ENCODE results near the gene FKBP3.

FKBP3 gene

DNA sequence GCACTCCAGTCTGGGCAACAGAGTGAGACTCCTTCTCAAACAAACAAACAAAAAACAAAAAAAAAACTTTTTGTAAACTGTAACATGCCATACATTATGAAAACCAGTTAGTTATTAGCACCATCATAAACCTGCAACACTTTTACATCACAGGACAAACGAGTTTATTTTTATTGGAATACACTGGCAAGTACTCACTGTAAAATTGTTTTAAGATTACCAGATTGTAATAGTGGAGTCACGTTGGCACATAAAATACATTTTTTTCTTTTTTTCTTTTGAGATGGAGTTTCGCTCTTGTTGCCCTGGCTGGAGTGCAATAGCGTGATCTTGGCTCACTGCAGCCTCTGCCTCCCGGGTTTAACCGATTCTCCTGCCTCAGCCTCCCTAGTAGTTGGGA, 15.7 kb downstream of the FKBP3 start:
- H3K9ac ChIP-seq (ENCODE audit: low read depth in 1 of 2, low read length in 2 of 2), result no peak overlapping the region
- H3K36me3 ChIP-seq (ENCODE audit: control insufficient read depth in 1 of 2, insufficient read depth in 2 of 2, low read length in 2 of 2), result peaks cover 20 to 61% of the 10 kb centered on the region in 2 donors
- H3K27me3 ChIP-seq (ENCODE audit: control insufficient read depth in 1 of 2, insufficient read depth in 2 of 2, low read length in 2 of 2), result no peaks in the 10 kb centered on the region
- no peak overlapping the region for H3K27ac ChIP-seq (ENCODE audit: low read depth, low read length)
- H3K4me1 ChIP-seq (ENCODE audit: control insufficient read depth in 1 of 2, insufficient read depth in 2 of 2, low read length in 2 of 2), result peaks cover 0 to 7% of the 10 kb centered on the region in 2 donors
- no peaks in the 10 kb centered on the region for H3K9me3 ChIP-seq (ENCODE audit: control insufficient read depth in 1 of 2, low read length in 2 of 2)
- no peak overlapping the region for H3K4me3 ChIP-seq (ENCODE audit: low read depth in 1 of 2, low read length in 2 of 2)

- H3K9me3 ChIP-seq (ENCODE audit: control insufficient read depth in 1 of 2, low read length in 2 of 2), result no peaks in the 10 kb centered on the region
- H3K27me3 ChIP-seq (ENCODE audit: control insufficient read depth in 1 of 2, insufficient read depth in 2 of 2, low read length in 2 of 2), result no peaks in the 10 kb centered on the region
- H3K36me3 ChIP-seq (ENCODE audit: control insufficient read depth in 1 of 2, insufficient read depth in 2 of 2, low read length in 2 of 2), result peaks cover 23 to 66% of the 10 kb centered on the region in 2 donors
- no peak overlapping the region for H3K27ac ChIP-seq (ENCODE audit: low read depth, low read length)
- no peak overlapping the region for H3K9ac ChIP-seq (ENCODE audit: low read depth in 1 of 2, low read length in 2 of 2)
- H3K4me1 ChIP-seq (ENCODE audit: control insufficient read depth in 1 of 2, insufficient read depth in 2 of 2, low read length in 2 of 2), result peaks cover 0 to 11% of the 10 kb centered on the region in 2 donors
- no peak overlapping the region for H3K4me3 ChIP-seq (ENCODE audit: low read depth in 1 of 2, low read length in 2 of 2)
Observed at GRCh38 chr14:45114327-45114726, 20.0 kb downstream of the FKBP3 start.

GRCh38 chr14:45112896-45113781, 21.1 kb downstream of the FKBP3 start:
- Histone ChIP-seq H3K27me3 (ENCODE audit: control insufficient read depth in 1 of 2, insufficient read depth in 2 of 2, low read length in 2 of 2) (no peaks in the 10 kb centered on the region), H3K4me1 (ENCODE audit: control insufficient read depth in 1 of 2, insufficient read depth in 2 of 2, low read length in 2 of 2) (peaks cover 0 to 11% of the 10 kb centered on the region in 2 donors), H3K9ac (ENCODE audit: low read depth in 1 of 2, low read length in 2 of 2) (no peak overlapping the region), H3K27ac (ENCODE audit: low read depth, low read length) (no peak overlapping the region), H3K36me3 (ENCODE audit: control insufficient read depth in 1 of 2, insufficient read depth in 2 of 2, low read length in 2 of 2) (peaks cover 25 to 65% of the 10 kb centered on the region in 2 donors), H3K9me3 (ENCODE audit: control insufficient read depth in 1 of 2, low read length in 2 of 2) (no peaks in the 10 kb centered on the region), H3K4me3 (ENCODE audit: low read depth in 1 of 2, low read length in 2 of 2) (no peak overlapping the region)

GRCh38 chr14:45104561-45104960, 29.7 kb downstream of the FKBP3 start:
- no peaks in the 10 kb centered on the region for H3K27me3 ChIP-seq (ENCODE audit: control insufficient read depth in 1 of 2, insufficient read depth in 2 of 2, low read length in 2 of 2)
- no peak overlapping the region for H3K27ac ChIP-seq (ENCODE audit: low read depth, low read length)
- peaks cover 12 to 36% of the 10 kb centered on the region in 2 donors for H3K36me3 ChIP-seq (ENCODE audit: control insufficient read depth in 1 of 2, insufficient read depth in 2 of 2, low read length in 2 of 2)
- H3K4me1 ChIP-seq (ENCODE audit: control insufficient read depth in 1 of 2, insufficient read depth in 2 of 2, low read length in 2 of 2), result peaks cover 0 to 18% of the 10 kb centered on the region in 2 donors
- no peaks in the 10 kb centered on the region for H3K9me3 ChIP-seq (ENCODE audit: control insufficient read depth in 1 of 2, low read length in 2 of 2)
- H3K9ac ChIP-seq (ENCODE audit: low read depth in 1 of 2, low read length in 2 of 2), result no peak overlapping the region
- H3K4me3 ChIP-seq (ENCODE audit: low read depth in 1 of 2, low read length in 2 of 2), result no peak overlapping the region

DNA sequence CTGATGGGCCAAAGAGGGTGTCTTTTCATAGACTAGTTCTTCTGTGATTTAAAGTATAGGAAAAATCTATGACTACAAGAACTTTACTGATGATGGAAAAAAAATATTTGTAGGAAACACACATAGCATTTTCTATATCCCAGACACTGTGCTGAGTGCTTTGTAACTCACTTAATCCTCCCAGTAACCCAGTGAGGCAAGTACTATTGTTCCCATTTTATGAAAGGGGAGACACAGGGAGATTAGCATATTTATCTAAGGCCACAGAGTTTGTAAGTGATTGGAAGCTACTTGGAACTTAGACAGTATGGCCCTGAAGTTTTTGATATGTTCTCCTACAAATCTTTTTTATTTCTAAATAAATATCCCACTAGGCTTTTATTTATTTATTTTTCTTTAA, 30.5 kb downstream of the FKBP3 start:
- no peak overlapping the region for H3K9ac ChIP-seq (ENCODE audit: low read depth in 1 of 2, low read length in 2 of 2)
- no peaks in the 10 kb centered on the region for H3K9me3 ChIP-seq (ENCODE audit: control insufficient read depth in 1 of 2, low read length in 2 of 2)
- no peak overlapping the region for H3K27ac ChIP-seq (ENCODE audit: low read depth, low read length)
- H3K4me3 ChIP-seq (ENCODE audit: low read depth in 1 of 2, low read length in 2 of 2), result no peak overlapping the region
- no peaks in the 10 kb centered on the region for H3K27me3 ChIP-seq (ENCODE audit: control insufficient read depth in 1 of 2, insufficient read depth in 2 of 2, low read length in 2 of 2)
- H3K36me3 ChIP-seq (ENCODE audit: control insufficient read depth in 1 of 2, insufficient read depth in 2 of 2, low read length in 2 of 2), result peaks cover 9 to 32% of the 10 kb centered on the region in 2 donors
- peaks cover 0 to 18% of the 10 kb centered on the region in 2 donors for H3K4me1 ChIP-seq (ENCODE audit: control insufficient read depth in 1 of 2, insufficient read depth in 2 of 2, low read length in 2 of 2)

GRCh38 chr14:45096218-45096617, 38.1 kb downstream of the FKBP3 start:
- no peak overlapping the region for H3K9ac ChIP-seq (ENCODE audit: low read depth in 1 of 2, low read length in 2 of 2)
- no peak overlapping the region for H3K27ac ChIP-seq (ENCODE audit: low read depth, low read length)
- H3K27me3 ChIP-seq (ENCODE audit: control insufficient read depth in 1 of 2, insufficient read depth in 2 of 2, low read length in 2 of 2), result no peaks in the 10 kb centered on the region
- H3K4me3 ChIP-seq (ENCODE audit: low read depth in 1 of 2, low read length in 2 of 2), result no peak overlapping the region
- no peaks in the 10 kb centered on the region for H3K4me1 ChIP-seq (ENCODE audit: control insufficient read depth in 1 of 2, insufficient read depth in 2 of 2, low read length in 2 of 2)
- H3K36me3 ChIP-seq (ENCODE audit: control insufficient read depth in 1 of 2, insufficient read depth in 2 of 2, low read length in 2 of 2), result peaks cover 17 to 29% of the 10 kb centered on the region in 2 donors
- H3K9me3 ChIP-seq (ENCODE audit: control insufficient read depth in 1 of 2, low read length in 2 of 2), result no peaks in the 10 kb centered on the region

GRCh38 chr14:45095143-45095542, 39.1 kb downstream of the FKBP3 start:
- no peaks in the 10 kb centered on the region for H3K9me3 ChIP-seq (ENCODE audit: control insufficient read depth in 1 of 2, low read length in 2 of 2)
- H3K9ac ChIP-seq (ENCODE audit: low read depth in 1 of 2, low read length in 2 of 2), result no peak overlapping the region
- no peak overlapping the region for H3K27ac ChIP-seq (ENCODE audit: low read depth, low read length)
- peaks cover 0 to 2% of the 10 kb centered on the region in 2 donors for H3K4me1 ChIP-seq (ENCODE audit: control insufficient read depth in 1 of 2, insufficient read depth in 2 of 2, low read length in 2 of 2)
- no peaks in the 10 kb centered on the region for H3K27me3 ChIP-seq (ENCODE audit: control insufficient read depth in 1 of 2, insufficient read depth in 2 of 2, low read length in 2 of 2)
- no peak overlapping the region for H3K4me3 ChIP-seq (ENCODE audit: low read depth in 1 of 2, low read length in 2 of 2)
- H3K36me3 ChIP-seq (ENCODE audit: control insufficient read depth in 1 of 2, insufficient read depth in 2 of 2, low read length in 2 of 2), result peaks cover 13 to 24% of the 10 kb centered on the region in 2 donors

DNA sequence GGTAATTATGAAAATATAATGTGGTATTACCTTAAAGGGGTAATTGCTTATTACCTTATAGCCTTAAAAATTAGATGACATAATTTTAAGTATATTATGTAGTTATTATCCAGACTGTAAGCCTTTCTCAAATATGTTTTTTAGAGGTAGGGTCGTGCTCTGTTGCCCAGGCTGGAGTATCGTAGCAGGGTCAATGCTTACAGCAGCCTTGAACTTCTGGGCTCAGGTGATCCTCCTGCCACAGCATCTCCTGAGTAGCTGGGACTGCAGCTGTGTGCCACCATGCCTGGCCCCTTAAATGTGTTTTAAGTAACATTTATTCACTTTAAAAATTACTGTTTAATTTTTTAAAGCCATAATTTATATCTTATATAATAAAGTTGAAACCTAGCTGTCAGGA, 40.0 kb downstream of the FKBP3 start:
- H3K9me3 ChIP-seq (ENCODE audit: control insufficient read depth in 1 of 2, low read length in 2 of 2), result no peaks in the 10 kb centered on the region
- peaks cover 12 to 20% of the 10 kb centered on the region in 2 donors for H3K36me3 ChIP-seq (ENCODE audit: control insufficient read depth in 1 of 2, insufficient read depth in 2 of 2, low read length in 2 of 2)
- H3K27me3 ChIP-seq (ENCODE audit: control insufficient read depth in 1 of 2, insufficient read depth in 2 of 2, low read length in 2 of 2), result no peaks in the 10 kb centered on the region
- H3K4me3 ChIP-seq (ENCODE audit: low read depth in 1 of 2, low read length in 2 of 2), result no peak overlapping the region
- no peak overlapping the region for H3K27ac ChIP-seq (ENCODE audit: low read depth, low read length)
- peaks cover 3 to 7% of the 10 kb centered on the region in 2 donors for H3K4me1 ChIP-seq (ENCODE audit: control insufficient read depth in 1 of 2, insufficient read depth in 2 of 2, low read length in 2 of 2)
- no peak overlapping the region for H3K9ac ChIP-seq (ENCODE audit: low read depth in 1 of 2, low read length in 2 of 2)

DNA sequence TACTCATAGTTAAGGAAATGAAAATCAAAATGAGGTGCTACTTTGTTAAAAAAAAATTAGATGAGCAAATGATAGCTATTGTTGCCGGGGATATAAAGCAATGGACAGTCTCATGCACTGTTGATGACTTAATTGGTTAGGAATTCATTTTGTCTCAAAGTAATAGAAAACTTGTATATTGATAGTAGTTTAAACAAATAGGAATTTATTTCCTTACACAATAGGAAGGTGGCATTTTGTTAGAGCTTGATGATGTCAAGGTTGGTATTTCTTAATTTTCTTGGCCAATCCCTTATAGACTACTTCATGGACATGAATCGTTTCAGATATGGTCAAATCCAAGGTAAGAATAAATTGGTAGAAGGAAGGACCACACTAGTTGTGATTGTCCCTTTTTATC, 42.6 kb downstream of the FKBP3 start:
- H3K27ac ChIP-seq (ENCODE audit: low read depth, low read length), result no peak overlapping the region
- no peak overlapping the region for H3K4me3 ChIP-seq (ENCODE audit: low read depth in 1 of 2, low read length in 2 of 2)
- H3K9me3 ChIP-seq (ENCODE audit: control insufficient read depth in 1 of 2, low read length in 2 of 2), result no peaks in the 10 kb centered on the region
- no peaks in the 10 kb centered on the region for H3K27me3 ChIP-seq (ENCODE audit: control insufficient read depth in 1 of 2, insufficient read depth in 2 of 2, low read length in 2 of 2)
- peaks cover 19 to 21% of the 10 kb centered on the region in 2 donors for H3K4me1 ChIP-seq (ENCODE audit: control insufficient read depth in 1 of 2, insufficient read depth in 2 of 2, low read length in 2 of 2)
- no peak overlapping the region for H3K9ac ChIP-seq (ENCODE audit: low read depth in 1 of 2, low read length in 2 of 2)
- H3K36me3 ChIP-seq (ENCODE audit: control insufficient read depth in 1 of 2, insufficient read depth in 2 of 2, low read length in 2 of 2), result peaks cover 8 to 12% of the 10 kb centered on the region in 2 donors

DNA sequence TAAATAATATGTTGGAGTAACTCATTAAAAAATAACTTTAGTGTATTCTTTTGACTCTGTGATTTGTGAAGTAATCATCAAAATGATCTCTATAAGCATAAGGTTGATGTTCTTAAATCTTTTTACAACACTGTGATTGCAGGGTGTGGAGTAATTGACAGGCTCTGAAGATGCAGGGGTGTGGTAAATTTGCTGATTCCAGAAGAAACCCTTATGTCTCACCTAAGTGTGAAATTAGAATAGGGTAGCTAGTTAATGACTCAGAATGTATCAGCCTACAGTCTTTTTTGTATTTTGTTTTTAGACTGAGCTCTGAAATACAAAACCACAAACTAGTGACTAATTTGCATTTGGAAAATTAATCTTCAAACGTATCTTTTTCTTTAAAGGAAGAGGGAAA, 44.5 kb downstream of the FKBP3 start:
- H3K9ac ChIP-seq (ENCODE audit: low read depth in 1 of 2, low read length in 2 of 2), result no peak overlapping the region
- H3K36me3 ChIP-seq (ENCODE audit: control insufficient read depth in 1 of 2, insufficient read depth in 2 of 2, low read length in 2 of 2), result no peaks in the 10 kb centered on the region
- no peak overlapping the region for H3K27ac ChIP-seq (ENCODE audit: low read depth, low read length)
- no peaks in the 10 kb centered on the region for H3K9me3 ChIP-seq (ENCODE audit: control insufficient read depth in 1 of 2, low read length in 2 of 2)
- H3K27me3 ChIP-seq (ENCODE audit: control insufficient read depth in 1 of 2, insufficient read depth in 2 of 2, low read length in 2 of 2), result no peaks in the 10 kb centered on the region
- H3K4me3 ChIP-seq (ENCODE audit: low read depth in 1 of 2, low read length in 2 of 2), result no peak overlapping the region
- H3K4me1 ChIP-seq (ENCODE audit: control insufficient read depth in 1 of 2, insufficient read depth in 2 of 2, low read length in 2 of 2), result peaks cover 26 to 27% of the 10 kb centered on the region in 2 donors

All from duodenal mucosa (tissue), 2 donors.